22Rv1 (cell line): ENCODE data around the gene ZNF77.

Source experiments
- CTCF ChIP-seq: fragments of 450-650 bp; IDR thresholded peaks from 2 replicates; pipeline ENCODE4 v1.5.1; 2017; ENCODE audit warnings: mild to moderate bottlenecking
- ZFX ChIP-seq: fragments of 450-650 bp; IDR thresholded peaks from 2 replicates; pipeline ENCODE4 v1.6.1; 2017; ENCODE audit warnings: antibody characterized with exemption, borderline replicate concordance

GRCh38 chr19:2944403-2944774 is 382 bp downstream of the ZNF77 start:
- TF ChIP-seq CTCF (no peak), ZFX (no peak)
